Parathyroid adenoma (tissue), 2 donors: ENCODE data around the gene OPCML.

Experiments used
- H2AFZ ChIP-seq: fragments of 300-600 bp; sonication (generic); one replicate; pipeline ENCODE4 v1.7.0; 2017; ENCODE audit warnings: antibody characterized with exemption, mild to moderate bottlenecking
- H3K27ac ChIP-seq: fragments of 300-600 bp; sonication (generic); one replicate; pipeline ENCODE4 v1.7.0; 2017
- H3K27me3 ChIP-seq: fragments of 300-600 bp; sonication (generic); one replicate; pipeline ENCODE4 v1.7.0; 2017; ENCODE audit warnings: low read length; ENCODE audit not compliant: control insufficient read depth, insufficient read depth
- H3K36me3 ChIP-seq: fragments of 300-600 bp; sonication (generic); one replicate; pipeline ENCODE4 v1.7.0; 2017; ENCODE audit warnings: low read length; ENCODE audit not compliant: control insufficient read depth, insufficient read depth
- H3K4me1 ChIP-seq: fragments of 300-600 bp; sonication (generic); one replicate; pipeline ENCODE4 v1.7.0; 2017; ENCODE audit warnings: control low read depth
- H3K4me2 ChIP-seq: fragments of 300-600 bp; sonication (generic); one replicate; pipeline ENCODE4 v1.7.0; 2017; ENCODE audit warnings: low read length
- H3K4me3 ChIP-seq: fragments of 300-600 bp; sonication (generic); one replicate; pipeline ENCODE4 v1.7.0; 2017; ENCODE audit warnings: low read depth, low read length
- H3K79me2 ChIP-seq: fragments of 300-600 bp; sonication (generic); one replicate; pipeline ENCODE4 v1.7.0; 2017; ENCODE audit warnings: control low read depth
- H3K9ac ChIP-seq: fragments of 300-600 bp; sonication (generic); one replicate; pipeline ENCODE4 v1.7.0; 2017; ENCODE audit warnings: mild to moderate bottlenecking
- H3K9me3 ChIP-seq: fragments of 300-600 bp; sonication (generic); one replicate; pipeline ENCODE4 v1.7.0; 2017; ENCODE audit warnings: low read length; ENCODE audit not compliant: control insufficient read depth
- TF ChIP-seq, protein P1 (sequence below): fragments of 300-600 bp; sonication (generic); IDR thresholded peaks from one replicate; pipeline ENCODE4 v1.7.0; 2017; ENCODE audit warnings: antibody characterized with exemption, mild to moderate bottlenecking
- donor health status: primary hyperparathyroidism.

OPCML gene

DNA sequence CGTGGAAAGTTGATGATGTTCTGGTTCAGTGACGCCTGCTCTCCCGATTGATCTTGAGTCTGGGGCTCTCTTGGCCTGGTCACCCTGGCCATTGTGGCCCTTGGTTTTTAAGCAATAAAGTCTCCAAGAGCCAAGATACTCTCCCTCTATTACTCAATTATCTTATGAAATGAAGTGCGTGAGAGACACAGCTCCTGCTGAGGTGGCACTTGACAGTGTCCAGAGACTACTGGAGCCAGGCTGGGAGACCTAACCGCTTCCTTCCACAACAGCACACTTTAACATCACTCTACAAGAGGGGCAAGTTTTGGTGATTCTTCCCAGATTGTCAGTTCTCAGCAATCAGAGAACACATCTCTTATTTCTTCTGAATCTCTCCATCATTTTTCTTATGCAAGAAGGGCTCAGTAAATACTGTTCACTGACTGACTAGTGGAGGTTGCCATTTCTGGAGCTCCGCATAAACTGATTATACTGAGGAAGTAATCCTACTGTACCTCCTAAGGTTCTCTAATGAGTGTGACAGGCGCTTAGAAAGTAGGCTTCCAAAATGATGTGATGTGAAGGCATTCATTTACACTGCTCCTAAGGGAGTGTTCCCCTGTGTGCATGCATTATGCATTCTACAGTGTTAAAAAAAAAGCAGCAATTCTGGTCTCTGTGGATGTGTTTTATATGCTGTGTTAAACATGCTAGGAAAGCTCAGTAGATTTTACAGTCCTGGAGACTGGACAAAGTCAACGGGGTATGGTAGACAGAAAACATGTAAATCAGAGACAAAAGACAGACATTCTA, 968.0 kb downstream of the OPCML start:
- no peaks in the 10 kb centered on the region for H3K79me2 ChIP-seq
- TF ChIP-seq, protein P1, sequence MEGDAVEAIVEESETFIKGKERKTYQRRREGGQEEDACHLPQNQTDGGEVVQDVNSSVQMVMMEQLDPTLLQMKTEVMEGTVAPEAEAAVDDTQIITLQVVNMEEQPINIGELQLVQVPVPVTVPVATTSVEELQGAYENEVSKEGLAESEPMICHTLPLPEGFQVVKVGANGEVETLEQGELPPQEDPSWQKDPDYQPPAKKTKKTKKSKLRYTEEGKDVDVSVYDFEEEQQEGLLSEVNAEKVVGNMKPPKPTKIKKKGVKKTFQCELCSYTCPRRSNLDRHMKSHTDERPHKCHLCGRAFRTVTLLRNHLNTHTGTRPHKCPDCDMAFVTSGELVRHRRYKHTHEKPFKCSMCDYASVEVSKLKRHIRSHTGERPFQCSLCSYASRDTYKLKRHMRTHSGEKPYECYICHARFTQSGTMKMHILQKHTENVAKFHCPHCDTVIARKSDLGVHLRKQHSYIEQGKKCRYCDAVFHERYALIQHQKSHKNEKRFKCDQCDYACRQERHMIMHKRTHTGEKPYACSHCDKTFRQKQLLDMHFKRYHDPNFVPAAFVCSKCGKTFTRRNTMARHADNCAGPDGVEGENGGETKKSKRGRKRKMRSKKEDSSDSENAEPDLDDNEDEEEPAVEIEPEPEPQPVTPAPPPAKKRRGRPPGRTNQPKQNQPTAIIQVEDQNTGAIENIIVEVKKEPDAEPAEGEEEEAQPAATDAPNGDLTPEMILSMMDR: no peak
- H3K27me3 ChIP-seq: no peaks in the 10 kb centered on the region
- H3K4me3 ChIP-seq: no peak overlapping the region
- no peaks in the 10 kb centered on the region for H3K36me3 ChIP-seq
- no peak overlapping the region for H2AFZ ChIP-seq
- no peak overlapping the region for H3K4me2 ChIP-seq
- no peak overlapping the region for H3K27ac ChIP-seq
- no peaks in the 10 kb centered on the region for H3K9me3 ChIP-seq
- H3K4me1 ChIP-seq: peaks cover 4% of the 10 kb centered on the region
- H3K9ac ChIP-seq: no peak overlapping the region

DNA sequence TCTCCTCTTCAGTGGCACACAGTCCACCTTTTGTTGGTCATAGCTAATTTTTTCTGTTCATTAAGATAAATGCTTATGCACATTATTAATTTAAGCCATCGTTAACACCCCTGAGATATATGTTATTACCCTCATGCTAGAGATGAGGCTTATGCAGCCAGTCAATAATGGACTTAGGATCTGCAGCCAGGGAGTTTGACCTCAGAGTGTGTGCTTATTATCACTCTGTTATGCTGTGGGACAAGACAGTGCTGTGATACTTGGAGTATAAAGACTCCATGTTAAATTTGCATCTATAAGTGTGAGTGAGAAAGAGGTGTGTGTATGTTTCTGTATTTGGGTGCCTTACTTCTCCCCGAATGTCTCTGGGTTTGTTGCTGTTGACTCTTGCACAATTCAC, 969.3 kb downstream of the OPCML start:
- Histone ChIP-seq H3K36me3 (no peaks in the 10 kb centered on the region), H3K4me2 (no peak overlapping the region), H3K4me3 (no peak overlapping the region), H2AFZ (no peak overlapping the region), H3K27me3 (no peaks in the 10 kb centered on the region), H3K79me2 (no peaks in the 10 kb centered on the region), H3K4me1 (peaks cover 4% of the 10 kb centered on the region), H3K27ac (no peak overlapping the region), H3K9ac (no peak overlapping the region), H3K9me3 (no peaks in the 10 kb centered on the region)
- TF ChIP-seq, protein P1: no peak

DNA sequence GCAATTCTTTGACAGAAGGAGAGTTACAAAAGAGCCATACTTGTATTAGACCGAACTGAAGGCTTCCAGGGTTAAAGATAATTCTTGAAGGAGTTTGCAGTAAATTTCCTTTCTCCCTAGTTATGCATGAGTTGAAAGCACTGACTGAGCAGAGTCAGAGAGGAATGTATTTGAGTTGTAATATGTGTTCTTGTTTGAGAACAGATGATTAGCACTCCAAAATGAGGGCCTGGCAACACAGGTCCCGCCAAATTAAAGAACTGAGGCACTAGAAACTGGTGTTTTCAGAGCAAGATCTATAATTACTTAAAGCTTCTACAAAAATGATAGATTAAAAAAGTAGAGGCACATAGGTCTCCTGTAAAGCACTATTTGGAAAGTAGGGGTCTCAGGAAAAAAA, 970.4 kb downstream of the OPCML start:
- Histone ChIP-seq H3K27ac (no peak overlapping the region), H2AFZ (no peak overlapping the region), H3K4me3 (no peak overlapping the region), H3K9me3 (no peaks in the 10 kb centered on the region), H3K9ac (no peak overlapping the region), H3K4me1 (peaks cover 4% of the 10 kb centered on the region), H3K36me3 (no peaks in the 10 kb centered on the region), H3K79me2 (no peaks in the 10 kb centered on the region), H3K4me2 (no peak overlapping the region), H3K27me3 (no peaks in the 10 kb centered on the region)
- TF ChIP-seq, protein P1: no peak

DNA sequence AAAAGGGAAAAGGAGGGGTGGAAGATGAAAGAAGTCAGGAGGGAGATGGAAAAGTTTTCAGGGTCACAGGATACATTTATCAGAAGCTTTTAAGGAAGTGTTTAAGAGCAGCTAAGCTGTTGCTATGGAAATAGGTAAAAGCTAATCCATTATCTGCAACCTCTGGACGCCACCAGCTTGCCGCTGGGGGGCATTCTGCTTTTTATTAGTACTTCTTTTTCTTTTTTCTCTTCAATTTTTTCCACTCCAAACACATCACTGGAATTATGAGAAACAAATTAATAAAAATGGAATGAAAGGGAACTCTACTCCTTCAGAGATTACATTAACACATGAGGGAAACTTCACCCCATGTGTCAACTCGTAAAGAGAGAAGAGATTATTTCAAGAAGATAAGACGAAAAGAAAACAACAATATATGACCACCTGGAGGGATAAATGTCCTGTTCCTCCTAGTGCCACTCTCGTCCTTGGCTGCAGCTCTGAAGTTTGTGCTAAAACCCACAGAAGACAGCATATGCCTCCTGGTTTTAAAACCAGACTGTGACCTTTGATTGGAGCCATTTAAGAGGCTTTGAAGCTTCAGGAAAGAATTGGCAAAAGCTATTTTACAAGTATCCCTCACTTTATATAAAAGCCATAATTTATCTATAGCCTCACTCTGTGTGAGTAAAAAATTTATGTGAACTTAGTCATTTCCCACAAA, 972.8 kb downstream of the OPCML start:
- Histone ChIP-seq H3K9ac (no peak overlapping the region), H3K4me3 (no peak overlapping the region), H3K9me3 (no peaks in the 10 kb centered on the region), H3K4me2 (no peak overlapping the region), H3K27ac (no peak overlapping the region), H3K4me1 (peaks cover 4% of the 10 kb centered on the region), H3K36me3 (no peaks in the 10 kb centered on the region), H3K79me2 (no peaks in the 10 kb centered on the region), H2AFZ (no peak overlapping the region), H3K27me3 (no peaks in the 10 kb centered on the region)
- TF ChIP-seq, protein P1: no peak
